ENCODE measurements around the gene HSPB1. TPM values are rescaled to one million over a fixed set of nuclear protein-coding genes. Genes with fewer than 3 reads are reported as not detected.

HSPB1 gene
- total and polyA plus RNA-seq, 8 donors = 21.8 to 2,297 (median 429) TPM

- H3K36me3 ChIP-seq = peaks cover 39 to 73% (median 64%) of the 10 kb centered on the region in 4 donors
- TF ChIP-seq, protein P1, sequence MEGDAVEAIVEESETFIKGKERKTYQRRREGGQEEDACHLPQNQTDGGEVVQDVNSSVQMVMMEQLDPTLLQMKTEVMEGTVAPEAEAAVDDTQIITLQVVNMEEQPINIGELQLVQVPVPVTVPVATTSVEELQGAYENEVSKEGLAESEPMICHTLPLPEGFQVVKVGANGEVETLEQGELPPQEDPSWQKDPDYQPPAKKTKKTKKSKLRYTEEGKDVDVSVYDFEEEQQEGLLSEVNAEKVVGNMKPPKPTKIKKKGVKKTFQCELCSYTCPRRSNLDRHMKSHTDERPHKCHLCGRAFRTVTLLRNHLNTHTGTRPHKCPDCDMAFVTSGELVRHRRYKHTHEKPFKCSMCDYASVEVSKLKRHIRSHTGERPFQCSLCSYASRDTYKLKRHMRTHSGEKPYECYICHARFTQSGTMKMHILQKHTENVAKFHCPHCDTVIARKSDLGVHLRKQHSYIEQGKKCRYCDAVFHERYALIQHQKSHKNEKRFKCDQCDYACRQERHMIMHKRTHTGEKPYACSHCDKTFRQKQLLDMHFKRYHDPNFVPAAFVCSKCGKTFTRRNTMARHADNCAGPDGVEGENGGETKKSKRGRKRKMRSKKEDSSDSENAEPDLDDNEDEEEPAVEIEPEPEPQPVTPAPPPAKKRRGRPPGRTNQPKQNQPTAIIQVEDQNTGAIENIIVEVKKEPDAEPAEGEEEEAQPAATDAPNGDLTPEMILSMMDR (IDR thresholded peaks at IDR 0.05) = no peak
- TF ChIP-seq POLR2A (IDR thresholded peaks at IDR 0.05) = no peak
- TF ChIP-seq EP300 (IDR thresholded peaks at IDR 0.05) = no peak
- TF ChIP-seq POLR2AphosphoS5 (IDR thresholded peaks at IDR 0.05) = no peak
- no peak for DNase-seq
- peaks cover 20 to 87% (median 37%) of the 10 kb centered on the region in 4 donors for H3K4me1 ChIP-seq
- H3K27me3 ChIP-seq = no peaks in the 10 kb centered on the region
- no peak overlapping the region for H3K4me3 ChIP-seq
- no peaks in the 10 kb centered on the region for H3K9me3 ChIP-seq
- intact Hi-C loops (cut with DNase I; ENCODE audit: low total_unique reads) = no loop called here
- 92 to 95% (median 94%) methylated on average over 6 of the region's 6 CpGs for WGBS, 5 donors
- no peak overlapping the region for H3K27ac ChIP-seq
These were observed 41.5 kb downstream of the HSPB1 start for GRCh38 chr7:76343931-76344321.

DNA sequence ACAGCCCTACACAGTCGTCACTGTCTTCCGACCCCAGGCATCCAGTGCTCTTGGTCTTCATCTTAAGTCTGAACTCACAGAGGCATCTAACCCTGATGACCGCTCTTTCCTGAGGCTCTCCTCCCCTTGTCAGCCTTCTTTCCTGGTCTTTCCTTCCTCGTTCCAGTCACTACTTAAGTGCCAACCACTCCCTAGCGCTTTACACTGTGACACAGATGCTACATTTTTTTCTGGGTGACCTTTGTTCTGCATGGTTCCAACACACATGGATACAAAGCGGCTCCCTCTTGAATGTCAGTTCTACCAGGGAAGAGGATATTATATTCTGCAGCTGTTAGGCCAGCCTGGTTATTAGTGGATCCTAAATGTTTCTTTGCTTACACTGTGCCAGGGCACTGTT, 43.6 kb downstream of the HSPB1 start:
- TF ChIP-seq POLR2A (IDR thresholded peaks at IDR 0.05) = no peak
- TF ChIP-seq POLR2AphosphoS5 (IDR thresholded peaks at IDR 0.05) = peak in 2 of 3 donors; percentile 5 to 65
- peak; percentile 32 to 81 for DNase-seq
- WGBS, 5 donors = 50 to 75% (median 63%) methylated on average over 6 of the region's 6 CpGs
- no peak overlapping the region for H3K4me3 ChIP-seq
- H3K9me3 ChIP-seq = no peaks in the 10 kb centered on the region
- intact Hi-C loops (cut with DNase I; ENCODE audit: low total_unique reads) = no loop called here
- H3K36me3 ChIP-seq = peaks cover 44 to 86% (median 73%) of the 10 kb centered on the region in 4 donors
- H3K27me3 ChIP-seq = no peaks in the 10 kb centered on the region
- H3K4me1 ChIP-seq = peaks cover 24 to 87% (median 39%) of the 10 kb centered on the region in 4 donors
- peak overlapping the region; percentile 9 to 63 (median 57) for H3K27ac ChIP-seq

- peaks cover 17 to 89% (median 37%) of the 10 kb centered on the region in 4 donors for H3K4me1 ChIP-seq
- H3K4me3 ChIP-seq = no peak overlapping the region
- WGBS, 5 donors = 71 to 86% (median 78%) methylated on average over 8 of the region's 8 CpGs
- TF ChIP-seq EP300 (IDR thresholded peaks at IDR 0.05) = no peak
- TF ChIP-seq POLR2AphosphoS5 (IDR thresholded peaks at IDR 0.05) = no peak
- TF ChIP-seq, protein P1 (IDR thresholded peaks at IDR 0.05) = no peak
- TF ChIP-seq POLR2A (IDR thresholded peaks at IDR 0.05) = no peak
- H3K27ac ChIP-seq = peak overlapping the region; percentile 9 to 63 (median 57)
- intact Hi-C loops (cut with DNase I; ENCODE audit: low total_unique reads) = no loop called here
- H3K27me3 ChIP-seq = no peaks in the 10 kb centered on the region
- H3K36me3 ChIP-seq = peaks cover 44 to 82% (median 73%) of the 10 kb centered on the region in 4 donors
- no peak for DNase-seq
- no peaks in the 10 kb centered on the region for H3K9me3 ChIP-seq
These were observed 44.3 kb downstream of the HSPB1 start for GRCh38 chr7:76346778-76347177.

- peaks cover 44 to 77% (median 69%) of the 10 kb centered on the region in 4 donors for H3K36me3 ChIP-seq
- H3K27me3 ChIP-seq = no peaks in the 10 kb centered on the region
- whole genome bisulfite sequencing, 5 donors = 68 to 74% (median 68%) methylated on average over 5 of the region's 5 CpGs
- peaks cover 17 to 91% (median 37%) of the 10 kb centered on the region in 4 donors for H3K4me1 ChIP-seq
- H3K27ac ChIP-seq = no peak overlapping the region
- no peak for TF ChIP-seq POLR2A (IDR thresholded peaks at IDR 0.05)
- TF ChIP-seq, protein P1 (IDR thresholded peaks at IDR 0.05) = no peak
- no peak for TF ChIP-seq EP300 (IDR thresholded peaks at IDR 0.05)
- no peak for TF ChIP-seq POLR2AphosphoS5 (IDR thresholded peaks at IDR 0.05)
- DNase-seq = no peak
- intact Hi-C loops (cut with DNase I; ENCODE audit: low total_unique reads) = no loop called here
- H3K4me3 ChIP-seq = no peak overlapping the region
- H3K9me3 ChIP-seq = no peaks in the 10 kb centered on the region
These were observed 45.2 kb downstream of the HSPB1 start for GRCh38 chr7:76347710-76348109.

GRCh38 chr7:76349313-76349885, 46.9 kb downstream of the HSPB1 start:
- Histone ChIP-seq H3K36me3 (peaks cover 34 to 61% (median 53%) of the 10 kb centered on the region in 4 donors), H3K9me3 (no peaks in the 10 kb centered on the region), H3K27ac (no peak overlapping the region), H3K4me3 (no peak overlapping the region), H3K4me1 (peaks cover 21 to 93% (median 44%) of the 10 kb centered on the region in 4 donors), H3K27me3 (no peaks in the 10 kb centered on the region)
- no peak for DNase-seq
- intact Hi-C loops (cut with DNase I; ENCODE audit: low total_unique reads) = no loop called here
- TF ChIP-seq, protein P1 (IDR thresholded peaks at IDR 0.05) = no peak
- TF ChIP-seq POLR2AphosphoS5 (IDR thresholded peaks at IDR 0.05) = no peak
- TF ChIP-seq EP300 (IDR thresholded peaks at IDR 0.05) = no peak
- TF ChIP-seq POLR2A (IDR thresholded peaks at IDR 0.05) = no peak
- 76 to 81% (median 77%) methylated on average over 8 of the region's 8 CpGs for WGBS, 5 donors
